Activated CD4-positive, CD25-positive, alpha-beta regulatory T cell treated with anti-CD3 and anti-CD28 coated beads, Interleukin-2, amount 50 U/mL, for 72 hours (primary cell): Measurements from ENCODE around the gene SPATA9.
"Not testable (repeated sequence)": the region's sequence is repeated elsewhere in the genome, so short reads cannot be mapped to it uniquely, and the experiment has no call there.

ENCODE experiments used
- DNase-seq: peaks from one replicate; pipeline ENCODE4 v3.0.0; 2021

The SPATA9 gene

GRCh38 chr5:95715799-95716461 lies 33.1 kb upstream of the SPATA9 start:
- DNase-seq, result no peak

- no peak for DNase-seq
These were observed 31.3 kb upstream of the SPATA9 start for GRCh38 chr5:95713960-95714710.

GRCh38 chr5:95713246-95713645 lies 30.5 kb upstream of the SPATA9 start:
- not testable (repeated sequence) for DNase-seq

GRCh38 chr5:95712347-95712958 lies 29.7 kb upstream of the SPATA9 start:
- DNase-seq, result no peak

GRCh38 chr5:95711501-95712346 lies 28.9 kb upstream of the SPATA9 start:
- DNase-seq, result no peak

GRCh38 chr5:95710651-95711500 lies 28.1 kb upstream of the SPATA9 start:
- not testable (repeated sequence) for DNase-seq

GRCh38 chr5:95709967-95710650 lies 27.3 kb upstream of the SPATA9 start:
- no peak for DNase-seq

- no peak for DNase-seq
These were observed 26.1 kb upstream of the SPATA9 start for GRCh38 chr5:95708876-95709275.

- DNase-seq, result not testable (repeated sequence)
These were observed 24.9 kb upstream of the SPATA9 start for GRCh38 chr5:95707534-95708188.

- no peak for DNase-seq
These were observed 24.3 kb upstream of the SPATA9 start for GRCh38 chr5:95707055-95707454.

- not testable (repeated sequence) for DNase-seq
These were observed 23.4 kb upstream of the SPATA9 start for GRCh38 chr5:95706196-95706595.

GRCh38 chr5:95704150-95704549 lies 21.4 kb upstream of the SPATA9 start:
- no peak for DNase-seq

- no peak for DNase-seq
These were observed 18.3 kb upstream of the SPATA9 start for GRCh38 chr5:95701074-95701473.

GRCh38 chr5:95699337-95699736 lies 16.5 kb upstream of the SPATA9 start:
- no peak for DNase-seq

- no peak for DNase-seq
These were observed 15.2 kb upstream of the SPATA9 start for GRCh38 chr5:95697781-95698681.

- no peak for DNase-seq
These were observed 7.5 kb upstream of the SPATA9 start for GRCh38 chr5:95690333-95690732.

GRCh38 chr5:95689680-95690079 lies 6.9 kb upstream of the SPATA9 start:
- DNase-seq, result no peak

- no peak for DNase-seq
These were observed 3.9 kb upstream of the SPATA9 start for GRCh38 chr5:95686651-95687050.

GRCh38 chr5:95684361-95684760 lies 1.6 kb upstream of the SPATA9 start:
- DNase-seq, result no peak

GRCh38 chr5:95673081-95673480 lies 9.7 kb downstream of the SPATA9 start:
- no peak for DNase-seq
